IMR-90 (cell line): ENCODE data around the gene ZDHHC11B. TPM values are rescaled to one million over a fixed set of nuclear protein-coding genes. Genes with fewer than 3 reads are reported as not detected.

Experiments used
- ATAC-seq: fragments of 200-7000 bp; cut with Tn5 transposase; 2 replicates; pipeline ENCODE4 v1.9.1; 2020; ENCODE audit warnings: low read depth, mild to moderate bottlenecking, moderate library complexity
- BruUV-seq: library from RNA; stranded (reverse); fragments of 400-500 nt; replicated peaks from 2 replicates; lab custom pipeline; 2021; lab: Mats Ljungman, UMichigan
- CTCF ChIA-PET: fragments of 300-600 bp; formaldehyde crosslinking; extraction: SDS; loops from one replicate; lab custom pipeline; 2021; ENCODE audit warnings: antibody characterized with exemption; lab: Yijun Ruan, JAX
- POLR2A ChIA-PET: fragments of 300-600 bp; sonication (Branson Sonifier 250); formaldehyde crosslinking; loops from one replicate; lab custom pipeline; 2022; ENCODE audit warnings: antibody characterized with exemption; ENCODE audit not compliant: unreplicated experiment; lab: Charles Lee
- DNase-seq: peaks from one replicate; pipeline ENCODE4 v3.0.0; 2013
- H2AFZ ChIP-seq: replicated peaks from 2 replicates; pipeline ENCODE3; 2013; ENCODE audit warnings: low read length, mild to moderate bottlenecking; ENCODE audit not compliant: poor library complexity
- H2AK5ac ChIP-seq: 2 replicates; pipeline ENCODE4 v1.6.1; 2013; ENCODE audit warnings: low read depth, low read length, inconsistent platforms
- H2AK9ac ChIP-seq: replicated peaks from 2 replicates; pipeline ENCODE3; 2013; ENCODE audit warnings: mild to moderate bottlenecking, low read depth, low read length, moderate library complexity; ENCODE audit not compliant: poor library complexity
- H2BK120ac ChIP-seq: 2 replicates; pipeline ENCODE4 v1.6.1; 2013; ENCODE audit warnings: low read depth, low read length, inconsistent platforms
- H2BK15ac ChIP-seq: 3 replicates; pipeline ENCODE4 v1.6.1; 2013; ENCODE audit warnings: low read depth, low read length, inconsistent platforms
- H2BK20ac ChIP-seq: 2 replicates; pipeline ENCODE4 v1.6.1; 2013; ENCODE audit warnings: low read depth, mild to moderate bottlenecking, inconsistent platforms, low read length, moderate library complexity
- H2BK5ac ChIP-seq: 2 replicates; pipeline ENCODE4 v1.6.1; 2013; ENCODE audit warnings: mild to moderate bottlenecking, low read depth, low read length, inconsistent platforms; ENCODE audit not compliant: poor library complexity, severe bottlenecking
- H3K14ac ChIP-seq: replicated peaks from 2 replicates; pipeline ENCODE4 v1.6.1; 2013; ENCODE audit warnings: low read depth, low read length, inconsistent platforms
- H3K18ac ChIP-seq: 2 replicates; pipeline ENCODE4 v1.6.1; 2013; ENCODE audit warnings: low read depth, low read length, control low read depth
- H3K23ac ChIP-seq: 2 replicates; pipeline ENCODE4 v1.6.1; 2013; ENCODE audit warnings: low read depth, low read length, inconsistent platforms
- H3K27ac ChIP-seq: 2 replicates; pipeline ENCODE4 v1.5.1; 2013; ENCODE audit warnings: mild to moderate bottlenecking, control low read depth, low read length; ENCODE audit not compliant: insufficient read depth
- H3K27me3 ChIP-seq: 2 replicates; pipeline ENCODE4 v1.6.1; 2013; ENCODE audit warnings: low read length; ENCODE audit not compliant: control insufficient read depth, insufficient read depth
- H3K36me3 ChIP-seq: 2 replicates; pipeline ENCODE4 v1.6.1; 2013; ENCODE audit warnings: low read length, mixed read lengths; ENCODE audit not compliant: control insufficient read depth, insufficient read depth
- H3K4ac ChIP-seq: 2 replicates; pipeline ENCODE4 v1.6.1; 2013; ENCODE audit warnings: low read depth, low read length, inconsistent platforms
- H3K4me1 ChIP-seq: 2 replicates; pipeline ENCODE4 v1.6.1; 2013; ENCODE audit warnings: low read length, mixed read lengths; ENCODE audit not compliant: control insufficient read depth, insufficient read depth
- H3K4me2 ChIP-seq: 2 replicates; pipeline ENCODE4 v1.6.1; 2013; ENCODE audit warnings: low read depth, mild to moderate bottlenecking, control low read depth, low read length, moderate library complexity
- H3K4me3 ChIP-seq: 2 replicates; pipeline ENCODE4 v1.5.1; 2013; ENCODE audit warnings: low read depth, mild to moderate bottlenecking, control low read depth, low read length, moderate library complexity; ENCODE audit not compliant: insufficient read depth
- H3K56ac ChIP-seq: 2 replicates; pipeline ENCODE4 v1.6.1; 2013; ENCODE audit warnings: low read length, inconsistent platforms; ENCODE audit not compliant: insufficient read depth; ENCODE audit errors: extremely low read depth
- H3K79me1 ChIP-seq, 2 experiments: 2 replicates each; pipeline ENCODE4 v1.6.1; 2013; ENCODE audit warnings: low read length in 2 of 2, inconsistent platforms in 1 of 2, low read depth in 1 of 2
- H3K9ac ChIP-seq: 2 replicates; pipeline ENCODE4 v1.6.1; 2013; ENCODE audit warnings: low read depth, low read length, control low read depth
- H3K9me1 ChIP-seq: 2 replicates; pipeline ENCODE4 v1.6.1; 2013; ENCODE audit warnings: low read length, inconsistent platforms; ENCODE audit not compliant: insufficient read depth
- H3K9me3 ChIP-seq: 2 replicates; pipeline ENCODE4 v1.6.1; 2013; ENCODE audit warnings: low read length; ENCODE audit not compliant: control insufficient read depth, insufficient read depth
- H4K20me1 ChIP-seq: 2 replicates; pipeline ENCODE4 v1.6.1; 2013; ENCODE audit warnings: low read length, inconsistent platforms; ENCODE audit not compliant: insufficient read depth
- H4K5ac ChIP-seq: 2 replicates; pipeline ENCODE4 v1.6.1; 2013; ENCODE audit warnings: mild to moderate bottlenecking, low read depth, low read length, control low read depth
- H4K8ac ChIP-seq, 2 experiments: 2 replicates each; pipeline ENCODE4 v1.6.1; 2013; ENCODE audit warnings: low read depth in 2 of 2, low read length in 2 of 2, control low read depth in 1 of 2, inconsistent platforms in 1 of 2
- H4K91ac ChIP-seq: 2 replicates; pipeline ENCODE4 v1.6.1; 2013; ENCODE audit warnings: low read depth, low read length, inconsistent platforms; ENCODE audit not compliant: insufficient read depth
- BHLHE40 ChIP-seq: fragments of 150-350 bp; IDR thresholded peaks from 2 replicates; pipeline ENCODE4 v1.6.1; 2016; ENCODE audit warnings: mild to moderate bottlenecking, low read depth, low read length
- CHD1 ChIP-seq: IDR thresholded peaks from 2 replicates; pipeline ENCODE4 v1.6.1; 2012; ENCODE audit warnings: low read depth, low read length, improper control_type of control experiment
- MXI1 ChIP-seq: IDR thresholded peaks from 2 replicates; pipeline ENCODE4 v1.6.1; 2012; ENCODE audit warnings: low read depth, mild to moderate bottlenecking, low read length, moderate library complexity, borderline replicate concordance
- WGBS, 2 experiments: methylation state at CpG; one replicate each; pipeline versions ENCODE4 v1.1.5 to v1.1.7; 2013; ENCODE audit warnings: missing lambda C conversion rate in 2 of 2; ENCODE audit not compliant: insufficient read length in 1 of 2; ENCODE audit errors: extremely low coverage in 2 of 2; 5-methylcytosine and 5-hydroxymethylcytosine counted together
- dilution Hi-C: fragments of 300-500 bp; cut with HindIII; formaldehyde crosslinking; loops from one replicate; pipeline ENCODE4 v1.14.3; 2018; ENCODE audit warnings: low sequenced_read_pairs; ENCODE audit not compliant: unreplicated experiment
- in situ Hi-C: fragments of 300-500 bp; cut with MboI; formaldehyde crosslinking; loops from 3 replicates; pipeline ENCODE4 v1.14.3; 2019; ENCODE audit warnings: low sequenced_read_pairs, inconsistent platforms, mixed read lengths
- intact Hi-C: fragments of 100-400 bp; cut with micrococcal nuclease; formaldehyde crosslinking; loops from 2 replicates; pipeline ENCODE4 v1.10.0; 2022
- polyA plus RNA-seq, 3 experiments: library from polyadenylated mRNA; depleted of rRNA; stranded (reverse); fragments of >200 nt; gene quantifications; 2 replicates each; pipeline ENCODE4 v1.2.3, GENCODE V29; 2012; ENCODE audit warnings: low replicate concordance in 1 of 3
- total RNA-seq: library from RNA; depleted of rRNA; stranded (reverse); fragments of >200 nt; gene quantifications from 2 replicates; pipeline ENCODE4 v1.2.3, GENCODE V29; 2012

The ZDHHC11B gene
- total and polyA plus RNA-seq, 2 of the 4 experiments (the other 2 are of a cell fraction) = 0.12 TPM; not detected in 1

- H3K4me1 ChIP-seq = no peaks in the 10 kb centered on the region
- H4K20me1 ChIP-seq = no peaks in the 10 kb centered on the region
- H2BK5ac ChIP-seq = no peak overlapping the region
- dilution Hi-C loops = no loop called here
- H3K4ac ChIP-seq = no peak overlapping the region
- in situ Hi-C loops = no loop called here
- peak overlapping the region; percentile 51 for H2AFZ ChIP-seq
- H3K9me3 ChIP-seq = no peaks in the 10 kb centered on the region
- H3K23ac ChIP-seq = no peak overlapping the region
- no peak overlapping the region for H2AK5ac ChIP-seq
- H3K18ac ChIP-seq = no peak overlapping the region
- H2BK15ac ChIP-seq = no peak overlapping the region
- H3K4me2 ChIP-seq = no peak overlapping the region
- no TSS peak for BruUV-seq
- H3K9ac ChIP-seq = no peak overlapping the region
- H4K8ac ChIP-seq = no peak overlapping the region
- H3K14ac ChIP-seq = no peak overlapping the region
- no peaks in the 10 kb centered on the region for H3K36me3 ChIP-seq
- ATAC-seq = no peak
- H3K27ac ChIP-seq = no peak overlapping the region
- ChIA-PET CTCF (interaction anchor here (1.2 kb wide), 1 partner anchor 311 kb away, joined by 3 read pairs; no protein-coding TSS in a partner anchor), POLR2A (no interaction called here)
- WGBS, 2 experiments = 62% methylated on average over 15 of the region's 15 CpGs; no CpG with 5 or more reads in 1 of the 2 experiments
- no peak overlapping the region for H2BK20ac ChIP-seq
- DNase-seq = no peak
- H3K9me1 ChIP-seq = no peaks in the 10 kb centered on the region; the same call in 1 of the 2 replicates
- H4K5ac ChIP-seq = no peak overlapping the region
- H3K4me3 ChIP-seq = no peak overlapping the region
- intact Hi-C loops = no loop called here
- no peak for TF ChIP-seq MXI1
- TF ChIP-seq CHD1 = no peak
- TF ChIP-seq BHLHE40 = no peak
- peak overlapping the region; percentile 33 for H2AK9ac ChIP-seq
- H3K79me1 ChIP-seq = no peaks in the 10 kb centered on the region
- H2BK120ac ChIP-seq = no peak overlapping the region
- H3K56ac ChIP-seq = no peak overlapping the region
- no peak overlapping the region for H4K91ac ChIP-seq
- peaks cover 36% of the 10 kb centered on the region for H3K27me3 ChIP-seq
Observed at GRCh38 chr5:757346-757930, 27.1 kb downstream of the ZDHHC11B start.
